Stimulated activated CD8-positive, alpha-beta memory T cell treated with anti-CD3 and anti-CD28 coated beads, Interleukin-7, amount 100 ng/mL, for 48 hours (primary cell): ENCODE results near the gene LAYN.

Experiments
- DNase-seq, 2 donors: peaks; one replicate each; pipeline ENCODE4 v3.0.0-alpha.2; 2020; ENCODE audit warnings: low read depth in 1 of 2; ENCODE audit errors: extremely low read depth in 1 of 2

LAYN gene

GRCh38 chr11:111561306-111561705 is 20.8 kb downstream of the LAYN start:
- DNase-seq = no peak

- no peak for DNase-seq
Observed at GRCh38 chr11:111561791-111562325, 21.3 kb downstream of the LAYN start.

DNA sequence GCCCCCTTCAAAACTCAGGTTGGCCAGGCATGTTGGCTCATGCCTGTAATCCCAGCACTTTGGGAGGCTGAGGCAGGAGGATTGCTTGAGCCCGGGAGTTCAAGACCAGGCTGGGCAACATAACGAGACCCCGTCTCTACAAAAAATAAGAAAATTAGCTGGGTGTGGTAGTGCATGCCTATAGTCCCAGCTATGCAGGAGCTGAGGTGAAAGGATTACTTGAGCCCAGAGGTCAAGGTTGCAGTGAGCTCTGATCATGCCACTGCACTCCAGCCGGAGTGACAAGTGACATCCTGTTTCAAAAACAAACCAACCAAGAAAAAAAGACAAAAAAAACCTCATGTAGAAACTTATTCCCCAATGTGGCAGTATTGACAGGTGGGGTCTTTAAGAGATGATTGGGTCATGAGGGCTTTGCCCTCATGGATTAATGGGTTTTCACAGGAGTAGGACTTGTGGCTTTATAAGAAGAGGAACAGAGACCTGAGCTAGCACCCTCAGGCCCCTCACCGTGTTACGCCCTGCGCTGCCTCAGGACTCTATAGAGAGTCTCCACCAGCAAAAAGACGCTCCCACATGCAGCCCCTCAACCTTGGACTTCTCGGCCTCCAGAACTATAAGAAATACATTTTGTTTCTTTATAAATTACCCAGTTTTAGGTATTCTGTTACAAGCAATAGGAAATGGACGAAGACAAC is 22.3 kb downstream of the LAYN start:
- no peak for DNase-seq

- peak in 1 of 2 donors; percentile 34 for DNase-seq
Observed at GRCh38 chr11:111565114-111565720, 24.7 kb downstream of the LAYN start.

- no peak for DNase-seq
Observed at GRCh38 chr11:111566324-111566723, 25.8 kb downstream of the LAYN start.

DNA sequence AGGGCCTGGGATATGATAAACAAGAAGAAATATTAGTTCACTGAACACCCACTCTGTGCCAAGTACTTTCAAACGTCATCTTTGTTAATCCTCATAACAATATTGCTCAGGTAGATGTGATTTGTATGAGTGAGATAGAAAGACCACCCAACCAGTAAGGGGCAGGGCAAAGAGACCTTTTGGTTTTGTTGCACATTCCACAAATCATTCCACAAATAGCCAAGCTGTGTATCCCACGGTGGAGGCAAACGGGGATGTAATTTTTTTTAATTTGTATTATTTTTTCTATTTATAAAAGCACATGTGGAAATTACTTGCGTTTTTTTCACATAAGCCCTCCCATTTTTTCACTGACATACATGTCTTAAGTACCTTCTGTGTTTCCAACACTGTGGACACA is 29.0 kb downstream of the LAYN start:
- DNase-seq = no peak

DNA sequence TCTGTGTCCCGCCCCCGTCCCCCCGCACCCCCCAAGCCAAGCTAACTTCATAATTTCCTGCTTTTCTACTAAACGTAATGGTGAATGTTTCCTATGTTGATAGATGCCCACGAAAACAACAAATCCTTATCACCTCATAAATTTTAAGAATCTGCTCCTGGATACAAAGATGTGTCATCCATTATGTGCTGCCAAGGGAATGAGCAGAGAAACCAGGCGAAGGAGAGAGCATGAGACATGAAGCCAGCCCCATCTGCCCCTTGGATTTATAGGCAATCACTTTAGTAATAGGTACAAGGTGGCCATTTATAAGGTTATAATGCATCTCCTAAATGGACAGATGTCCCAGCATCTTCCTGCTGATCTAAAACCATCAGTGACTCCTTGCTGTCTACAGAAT is 30.3 kb downstream of the LAYN start:
- no peak for DNase-seq

- DNase-seq = no peak
Observed at GRCh38 chr11:111571829-111572501, 31.4 kb downstream of the LAYN start.

DNA sequence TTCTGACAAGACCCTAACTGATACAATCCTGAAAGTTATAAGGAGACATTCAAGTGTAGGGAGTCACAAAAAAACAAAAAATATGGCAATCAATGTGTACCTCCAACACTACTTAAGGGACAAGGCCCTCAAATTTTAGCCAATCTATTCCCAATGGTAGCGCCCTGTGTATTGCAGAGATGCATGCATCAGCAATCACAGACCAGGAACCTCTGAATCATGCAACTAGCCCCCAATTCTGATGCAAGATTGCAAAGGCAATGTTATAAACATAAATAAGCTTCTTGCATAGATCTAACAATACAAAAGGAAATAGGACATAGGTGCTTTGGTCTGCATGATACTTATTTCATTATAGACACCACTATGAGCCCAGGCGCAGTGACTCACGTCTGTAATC is 32.1 kb downstream of the LAYN start:
- DNase-seq = no peak

- DNase-seq = no peak
Observed at GRCh38 chr11:111573821-111574249, 33.3 kb downstream of the LAYN start.

GRCh38 chr11:111574373-111575225 is 34.1 kb downstream of the LAYN start:
- no peak for DNase-seq

DNA sequence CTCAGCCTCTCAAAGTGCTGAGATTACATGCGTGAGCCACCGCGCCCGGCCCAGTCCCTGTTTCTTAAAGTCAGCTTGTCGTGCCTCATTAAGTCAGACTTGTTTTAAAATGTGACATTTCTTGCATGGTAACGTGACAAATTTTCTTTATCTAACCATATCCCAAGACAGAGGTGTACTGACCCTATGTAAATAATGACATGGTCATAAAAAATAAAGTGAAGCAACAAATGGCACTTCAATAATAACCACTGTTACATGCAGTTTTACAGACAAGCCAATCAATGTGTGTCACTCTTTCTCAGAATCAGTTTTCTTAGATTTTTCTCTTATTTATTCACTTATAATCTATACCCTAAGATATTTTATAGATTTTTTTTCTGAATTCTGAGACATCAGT is 35.2 kb downstream of the LAYN start:
- no peak for DNase-seq

DNA sequence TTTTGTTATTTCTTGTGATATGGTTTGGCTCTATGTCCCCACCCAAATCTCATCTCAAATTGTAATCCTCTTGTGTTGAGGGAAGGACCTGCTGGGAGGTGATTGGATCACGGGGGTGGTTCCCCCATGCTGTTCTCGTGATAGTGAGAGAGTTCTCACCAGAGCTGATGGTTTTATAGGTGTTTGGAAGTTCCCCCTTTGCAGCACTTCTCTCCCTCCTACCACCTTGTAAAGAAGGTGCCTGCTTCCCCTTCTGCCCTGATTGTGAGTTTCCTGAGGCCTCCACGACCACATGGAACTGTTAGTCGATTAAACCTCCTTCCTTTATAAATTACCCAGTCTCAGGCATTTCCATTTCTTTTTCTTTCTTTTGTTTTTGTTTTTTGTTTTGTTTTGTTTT is 37.3 kb downstream of the LAYN start:
- DNase-seq = no peak

DNA sequence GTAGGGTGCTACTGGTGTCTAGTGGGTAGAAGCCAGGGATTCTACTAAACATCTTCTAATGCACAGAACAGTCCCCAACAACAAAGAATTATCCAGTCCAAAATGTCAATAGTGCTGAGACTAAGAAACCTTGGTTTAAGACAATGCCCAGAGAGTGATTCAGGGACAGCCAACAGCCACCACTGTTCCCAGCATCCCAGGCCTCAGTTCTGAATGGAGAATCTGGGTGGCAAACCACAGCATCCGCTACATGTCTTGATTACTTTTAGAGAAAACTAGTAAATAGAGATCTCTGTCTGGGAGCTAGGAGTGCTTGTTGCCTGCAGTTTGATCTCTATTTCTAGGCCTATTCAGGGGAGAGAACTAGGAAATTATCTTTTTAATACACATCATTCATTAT is 40.8 kb downstream of the LAYN start:
- DNase-seq = no peak

- DNase-seq = no peak
Observed at GRCh38 chr11:111582163-111582562, 41.6 kb downstream of the LAYN start.

DNA sequence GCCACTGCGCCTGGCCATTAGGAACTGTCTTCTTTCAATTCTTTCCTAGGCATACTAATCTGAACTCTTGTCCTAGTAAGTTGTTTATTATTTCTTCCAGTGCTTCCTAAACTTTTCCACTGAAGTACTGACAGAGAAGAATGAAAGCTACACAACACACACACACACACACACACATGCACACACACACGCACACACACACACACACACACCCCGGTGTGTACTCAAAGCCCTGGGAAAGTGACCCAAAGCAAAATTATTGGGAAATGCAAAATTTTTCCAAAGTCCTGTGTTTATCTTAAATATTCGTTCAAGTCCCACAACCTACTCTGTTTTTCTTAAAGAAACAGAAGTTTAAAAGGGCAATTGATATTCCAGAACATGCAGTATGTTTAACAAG is 42.4 kb downstream of the LAYN start:
- DNase-seq = no peak

GRCh38 chr11:111585371-111585770 is 44.9 kb downstream of the LAYN start:
- DNase-seq = no peak

DNA sequence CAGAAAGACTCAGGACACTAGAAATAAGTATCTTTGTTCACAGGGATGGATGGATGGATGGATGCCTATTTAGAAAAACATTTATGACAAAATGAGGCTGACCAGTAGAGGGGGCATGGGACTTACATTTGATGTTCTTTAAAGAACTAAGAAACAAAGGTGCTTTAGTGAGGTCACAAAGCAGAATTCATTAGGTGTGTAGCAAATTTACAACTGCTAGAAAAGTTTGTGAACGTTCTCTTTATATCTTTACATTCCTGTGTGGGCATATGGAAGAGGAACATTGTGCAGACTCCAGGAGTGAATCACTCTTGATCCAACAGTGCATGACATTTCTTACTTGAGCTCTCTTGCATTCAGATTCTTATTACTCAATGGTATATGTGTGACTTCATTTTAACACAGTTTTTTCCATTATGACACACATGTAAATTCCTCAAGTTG is 45.9 kb downstream of the LAYN start:
- DNase-seq = no peak

GRCh38 chr11:111589114-111589513 is 48.6 kb downstream of the LAYN start:
- DNase-seq = no peak

- DNase-seq = no peak
Observed at GRCh38 chr11:111589886-111590499, 49.5 kb downstream of the LAYN start.
